Measurements from ENCODE around the gene S1PR4. TPM values are rescaled to one million over a fixed set of nuclear protein-coding genes. Genes with fewer than 3 reads are reported as not detected.
"Not testable (repeated sequence)": the region's sequence is repeated elsewhere in the genome, so short reads cannot be mapped to it uniquely, and the experiment has no call there.

The S1PR4 gene
- total RNA-seq, 1 donor: not detected

- H3K79me2 ChIP-seq (ENCODE audit: insufficient read depth, low read length): no peaks in the 10 kb centered on the region
- no peaks in the 10 kb centered on the region for H3K4me1 ChIP-seq (ENCODE audit: insufficient read depth, low read length)
- H3K36me3 ChIP-seq (ENCODE audit: insufficient read depth, low read length): peaks cover 16% of the 10 kb centered on the region
- TF ChIP-seq, protein P1, sequence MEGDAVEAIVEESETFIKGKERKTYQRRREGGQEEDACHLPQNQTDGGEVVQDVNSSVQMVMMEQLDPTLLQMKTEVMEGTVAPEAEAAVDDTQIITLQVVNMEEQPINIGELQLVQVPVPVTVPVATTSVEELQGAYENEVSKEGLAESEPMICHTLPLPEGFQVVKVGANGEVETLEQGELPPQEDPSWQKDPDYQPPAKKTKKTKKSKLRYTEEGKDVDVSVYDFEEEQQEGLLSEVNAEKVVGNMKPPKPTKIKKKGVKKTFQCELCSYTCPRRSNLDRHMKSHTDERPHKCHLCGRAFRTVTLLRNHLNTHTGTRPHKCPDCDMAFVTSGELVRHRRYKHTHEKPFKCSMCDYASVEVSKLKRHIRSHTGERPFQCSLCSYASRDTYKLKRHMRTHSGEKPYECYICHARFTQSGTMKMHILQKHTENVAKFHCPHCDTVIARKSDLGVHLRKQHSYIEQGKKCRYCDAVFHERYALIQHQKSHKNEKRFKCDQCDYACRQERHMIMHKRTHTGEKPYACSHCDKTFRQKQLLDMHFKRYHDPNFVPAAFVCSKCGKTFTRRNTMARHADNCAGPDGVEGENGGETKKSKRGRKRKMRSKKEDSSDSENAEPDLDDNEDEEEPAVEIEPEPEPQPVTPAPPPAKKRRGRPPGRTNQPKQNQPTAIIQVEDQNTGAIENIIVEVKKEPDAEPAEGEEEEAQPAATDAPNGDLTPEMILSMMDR (IDR thresholded peaks at IDR 0.05; ENCODE audit: extremely low read depth, low read depth, low read length): no peak
- no peaks in the 10 kb centered on the region for H3K27me3 ChIP-seq (ENCODE audit: insufficient read depth, low read length)
- no peak overlapping the region for H3K27ac ChIP-seq (ENCODE audit: low read depth, low read length)
- no peaks in the 10 kb centered on the region for H3K9me3 ChIP-seq (ENCODE audit: low read depth, low read length)
- H2AFZ ChIP-seq (ENCODE audit: low read length): no peak overlapping the region
- H3K4me3 ChIP-seq (ENCODE audit: insufficient read depth, low read length): no peak overlapping the region
- DNase-seq (ENCODE audit: insufficient read length, low spot score, missing footprints): no peak
- H3K4me2 ChIP-seq (ENCODE audit: insufficient read depth, low read length): no peak overlapping the region
- H4K20me1 ChIP-seq (ENCODE audit: insufficient read depth, low read length): no peaks in the 10 kb centered on the region
These were observed 23.8 kb downstream of the S1PR4 start for GRCh38 chr19:3202346-3202745.

GRCh38 chr19:3202895-3203294 is 24.3 kb downstream of the S1PR4 start:
- DNase-seq (ENCODE audit: insufficient read length, low spot score, missing footprints); H3K4me3 ChIP-seq (ENCODE audit: insufficient read depth, low read length); H3K4me2 ChIP-seq (ENCODE audit: insufficient read depth, low read length); H3K9me3 ChIP-seq (ENCODE audit: low read depth, low read length); H3K27ac ChIP-seq (ENCODE audit: low read depth, low read length); H3K27me3 ChIP-seq (ENCODE audit: insufficient read depth, low read length); H4K20me1 ChIP-seq (ENCODE audit: insufficient read depth, low read length); H3K79me2 ChIP-seq (ENCODE audit: insufficient read depth, low read length); H2AFZ ChIP-seq (ENCODE audit: low read length); H3K4me1 ChIP-seq (ENCODE audit: insufficient read depth, low read length): not testable (repeated sequence)
- peaks cover 18% of the 10 kb centered on the region for H3K36me3 ChIP-seq (ENCODE audit: insufficient read depth, low read length)

DNA sequence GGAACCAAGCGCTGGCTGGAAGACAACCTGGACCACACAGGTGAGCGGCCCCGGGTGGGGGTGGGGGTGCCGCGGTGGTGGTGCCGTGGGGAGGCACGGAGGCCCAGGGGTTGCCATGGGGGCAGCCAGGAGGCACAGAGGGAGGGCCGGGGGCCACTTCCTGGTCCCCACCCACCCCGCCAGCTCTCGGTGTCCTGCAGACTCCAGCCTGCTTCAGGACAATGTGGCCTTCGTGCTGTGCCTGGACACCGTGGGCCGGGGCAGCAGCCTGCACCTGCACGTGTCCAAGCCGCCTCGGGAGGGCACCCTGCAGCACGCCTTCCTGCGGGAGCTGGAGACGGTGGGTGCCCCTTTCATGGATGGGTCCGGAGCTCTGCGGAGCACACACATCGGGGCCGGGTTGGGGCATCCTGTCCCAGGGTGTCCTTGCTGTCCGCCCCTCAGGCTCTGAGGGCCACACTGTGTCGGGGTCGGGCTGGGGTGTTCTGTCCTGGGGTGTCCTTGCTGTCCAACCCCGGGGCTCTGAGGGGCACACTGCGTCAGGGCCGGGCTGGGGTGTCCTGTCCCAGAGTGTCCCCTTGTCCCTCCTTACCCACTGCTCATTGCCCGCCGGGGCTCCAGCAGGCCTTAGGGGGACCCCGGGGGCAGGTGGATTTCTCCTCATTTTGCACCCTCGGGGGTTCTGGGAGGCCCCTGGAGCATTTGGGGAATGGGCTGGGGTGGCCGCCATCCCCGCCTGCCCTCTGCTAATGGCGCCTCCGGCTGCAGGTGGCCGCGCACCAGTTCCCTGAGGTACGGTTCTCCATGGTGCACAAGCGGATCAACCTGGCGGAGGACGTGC is 25.5 kb downstream of the S1PR4 start:
- no peak overlapping the region for H3K4me3 ChIP-seq (ENCODE audit: insufficient read depth, low read length)
- no peak overlapping the region for H3K27ac ChIP-seq (ENCODE audit: low read depth, low read length)
- no peak overlapping the region for H3K4me2 ChIP-seq (ENCODE audit: insufficient read depth, low read length)
- no peaks in the 10 kb centered on the region for H3K79me2 ChIP-seq (ENCODE audit: insufficient read depth, low read length)
- no peaks in the 10 kb centered on the region for H3K4me1 ChIP-seq (ENCODE audit: insufficient read depth, low read length)
- H3K27me3 ChIP-seq (ENCODE audit: insufficient read depth, low read length): no peaks in the 10 kb centered on the region
- no peak overlapping the region for H2AFZ ChIP-seq (ENCODE audit: low read length)
- H4K20me1 ChIP-seq (ENCODE audit: insufficient read depth, low read length): no peaks in the 10 kb centered on the region
- peaks cover 18% of the 10 kb centered on the region for H3K36me3 ChIP-seq (ENCODE audit: insufficient read depth, low read length)
- TF ChIP-seq, protein P1 (IDR thresholded peaks at IDR 0.05; ENCODE audit: extremely low read depth, low read depth, low read length): no peak
- no peaks in the 10 kb centered on the region for H3K9me3 ChIP-seq (ENCODE audit: low read depth, low read length)
- DNase-seq (ENCODE audit: insufficient read length, low spot score, missing footprints): no peak

DNA sequence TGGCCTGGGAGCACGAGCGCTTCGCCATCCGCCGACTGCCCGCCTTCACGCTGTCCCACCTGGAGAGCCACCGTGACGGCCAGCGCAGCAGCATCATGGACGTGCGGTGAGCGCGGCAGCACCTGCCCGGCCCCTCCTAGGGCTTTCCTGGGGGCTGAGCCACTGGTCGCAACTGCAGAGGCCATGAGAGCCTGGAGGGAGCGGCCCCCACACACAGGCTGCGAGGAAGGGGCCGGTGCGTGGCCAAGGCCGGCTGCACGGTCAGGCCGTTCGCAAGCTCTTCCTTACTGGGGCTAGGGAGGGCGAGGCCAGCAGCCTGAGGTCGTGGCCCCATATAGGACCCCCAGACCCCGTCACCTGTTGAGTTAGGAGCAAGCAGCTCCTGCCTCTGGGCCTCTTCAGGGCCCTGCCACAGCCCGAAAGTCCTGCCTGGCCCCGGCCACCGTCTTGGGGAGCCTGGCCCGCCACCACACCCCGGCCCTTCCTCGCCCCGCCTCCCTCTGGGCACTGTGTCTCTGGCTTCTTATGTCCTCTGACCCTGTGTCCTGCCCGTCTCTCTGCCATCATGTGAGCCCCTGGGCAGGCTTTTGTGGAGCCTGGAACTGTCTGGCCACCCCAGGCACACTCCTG is 26.2 kb downstream of the S1PR4 start:
- no peak overlapping the region for H2AFZ ChIP-seq (ENCODE audit: low read length)
- no peak overlapping the region for H3K4me2 ChIP-seq (ENCODE audit: insufficient read depth, low read length)
- no peak for DNase-seq (ENCODE audit: insufficient read length, low spot score, missing footprints)
- H4K20me1 ChIP-seq (ENCODE audit: insufficient read depth, low read length): peaks cover under 1% of the 10 kb centered on the region
- H3K4me1 ChIP-seq (ENCODE audit: insufficient read depth, low read length): no peaks in the 10 kb centered on the region
- H3K4me3 ChIP-seq (ENCODE audit: insufficient read depth, low read length): no peak overlapping the region
- H3K79me2 ChIP-seq (ENCODE audit: insufficient read depth, low read length): no peaks in the 10 kb centered on the region
- H3K36me3 ChIP-seq (ENCODE audit: insufficient read depth, low read length): peaks cover 15% of the 10 kb centered on the region
- H3K27ac ChIP-seq (ENCODE audit: low read depth, low read length): no peak overlapping the region
- TF ChIP-seq, protein P1 (IDR thresholded peaks at IDR 0.05; ENCODE audit: extremely low read depth, low read depth, low read length): no peak
- no peaks in the 10 kb centered on the region for H3K9me3 ChIP-seq (ENCODE audit: low read depth, low read length)
- no peaks in the 10 kb centered on the region for H3K27me3 ChIP-seq (ENCODE audit: insufficient read depth, low read length)
